Activated CD4-positive, alpha-beta T cell treated with anti-CD3 and anti-CD28 coated beads for 4 hours (primary cell): ENCODE data around the gene RUSF1.
A peak's percentile ranks its signal among the peaks of the same experiment; 100 is the strongest.
"Not testable (repeated sequence)": the region's sequence is repeated elsewhere in the genome, so short reads cannot be mapped to it uniquely, and the experiment has no call there.

ENCODE experiments used
- DNase-seq, 2 donors: peaks; one replicate each; pipeline ENCODE4 v3.0.0-alpha.2; 2020

RUSF1 gene

DNA sequence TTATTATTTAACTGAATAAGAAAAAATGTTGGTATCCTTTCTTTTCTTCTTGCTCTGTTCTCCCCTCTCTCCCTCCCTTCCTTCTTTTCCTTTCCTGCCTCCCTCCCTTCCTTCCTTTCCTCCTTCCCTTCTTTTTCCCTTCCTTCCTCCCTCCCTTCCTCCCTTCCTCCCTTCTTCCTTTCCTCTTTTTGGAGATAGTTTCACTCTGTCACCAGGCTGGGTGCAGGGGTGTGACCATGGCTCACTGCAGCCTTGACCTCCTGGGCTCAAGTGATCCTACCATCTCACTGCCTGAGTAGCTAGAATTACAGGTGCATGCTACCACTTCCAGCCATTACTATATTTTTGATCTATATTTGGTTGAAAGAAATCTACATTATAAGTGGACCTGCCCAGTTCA is 5.7 kb upstream of the RUSF1 start:
- DNase-seq, result no peak

DNA sequence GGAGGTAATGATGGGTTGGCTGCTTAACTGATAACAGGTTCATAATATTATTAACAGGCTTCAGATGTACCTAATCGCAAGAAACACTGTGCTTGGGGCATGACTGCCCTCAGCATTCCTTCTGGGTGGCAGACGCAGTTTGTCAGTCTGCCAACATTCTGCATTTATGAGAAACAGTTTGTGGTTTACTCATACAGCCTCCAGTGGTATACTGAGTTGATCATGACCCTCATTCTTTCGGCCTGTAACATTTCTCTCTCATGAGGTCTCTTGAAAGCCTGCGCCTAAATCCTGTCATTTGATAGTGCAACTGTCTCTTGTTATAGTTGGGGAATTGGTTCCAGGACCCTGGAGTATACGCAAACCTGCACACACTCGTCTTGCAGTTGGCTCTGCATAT is 4.9 kb upstream of the RUSF1 start:
- no peak for DNase-seq

DNA sequence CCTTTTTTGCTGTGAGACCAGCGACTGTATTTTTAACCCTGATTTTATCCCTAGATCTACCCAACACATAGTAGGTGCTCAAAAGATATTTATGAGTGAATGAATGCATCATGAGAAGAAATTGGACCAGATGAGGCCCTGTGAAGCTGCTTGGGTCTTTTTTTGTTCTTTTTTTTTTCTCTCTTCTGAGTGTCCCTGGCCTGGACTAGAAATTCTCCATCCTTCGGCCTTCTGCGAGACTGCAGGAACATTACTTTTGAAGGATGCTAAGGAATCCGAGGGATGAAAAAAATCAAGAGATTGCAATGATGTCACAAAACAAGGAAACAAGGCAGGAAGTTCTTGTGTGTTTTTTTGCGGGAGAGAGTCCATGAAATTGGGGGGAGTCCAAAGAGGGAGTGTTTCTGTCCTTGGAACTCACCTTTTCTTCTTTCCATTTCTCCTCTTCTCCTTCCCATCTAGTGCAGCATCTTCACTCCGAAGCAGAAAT is 560 bp upstream of the RUSF1 start:
- DNase-seq, result no peak

DNA sequence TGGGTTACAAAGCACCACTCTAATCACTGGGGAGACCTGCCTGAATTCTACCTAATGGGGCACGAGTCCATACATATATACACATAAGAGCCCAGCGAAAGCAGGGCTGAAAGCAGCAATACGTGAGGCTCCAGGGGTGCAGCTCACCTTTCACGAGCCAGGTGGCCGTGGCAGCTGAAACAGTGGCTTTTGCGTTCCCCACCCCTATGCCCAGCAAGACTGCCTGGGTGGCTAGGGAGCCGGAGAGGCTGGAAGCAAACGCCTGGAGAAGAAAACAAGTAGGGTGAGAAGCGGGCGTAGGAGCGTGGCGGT is 618 bp downstream of the RUSF1 start:
- no peak for DNase-seq

DNA sequence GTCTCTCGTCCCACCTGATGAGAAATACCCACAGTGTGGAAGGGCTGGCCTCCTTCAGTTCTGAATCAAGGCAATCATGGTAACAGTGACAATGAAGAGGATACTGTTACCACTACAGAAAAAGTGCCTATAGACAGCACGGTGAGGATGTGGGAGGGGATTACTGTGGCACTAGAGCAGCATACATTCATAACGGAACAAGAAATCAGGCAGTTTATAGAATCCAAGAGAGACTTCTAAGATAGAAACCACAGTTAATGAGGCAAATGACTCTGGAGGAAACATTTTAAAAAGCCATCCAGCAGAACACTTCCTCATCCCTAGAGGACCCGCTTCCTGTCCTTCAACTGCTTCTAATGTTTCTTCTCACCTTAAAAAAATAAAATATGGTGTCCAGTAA is 2.7 kb downstream of the RUSF1 start:
- no peak for DNase-seq

DNA sequence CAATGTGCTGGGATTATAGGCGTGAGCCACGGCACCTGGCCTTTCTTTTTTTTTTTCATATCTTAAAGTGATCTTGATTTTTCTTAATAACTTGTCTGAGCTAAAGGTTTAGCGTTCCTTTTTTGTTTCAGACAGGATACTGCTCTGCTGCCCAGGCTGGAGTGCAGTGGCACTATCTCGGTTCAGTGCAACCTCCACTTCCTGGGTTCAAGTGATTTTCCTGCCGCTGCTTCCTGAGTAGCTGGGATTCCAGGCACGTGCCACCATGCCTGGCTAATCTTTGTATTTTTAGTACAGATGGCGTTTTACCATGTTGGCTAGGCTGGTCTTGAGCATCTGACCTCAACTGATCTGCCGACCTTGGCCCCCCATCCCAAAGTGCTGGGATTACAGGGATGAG is 4.0 kb downstream of the RUSF1 start:
- no peak for DNase-seq

DNA sequence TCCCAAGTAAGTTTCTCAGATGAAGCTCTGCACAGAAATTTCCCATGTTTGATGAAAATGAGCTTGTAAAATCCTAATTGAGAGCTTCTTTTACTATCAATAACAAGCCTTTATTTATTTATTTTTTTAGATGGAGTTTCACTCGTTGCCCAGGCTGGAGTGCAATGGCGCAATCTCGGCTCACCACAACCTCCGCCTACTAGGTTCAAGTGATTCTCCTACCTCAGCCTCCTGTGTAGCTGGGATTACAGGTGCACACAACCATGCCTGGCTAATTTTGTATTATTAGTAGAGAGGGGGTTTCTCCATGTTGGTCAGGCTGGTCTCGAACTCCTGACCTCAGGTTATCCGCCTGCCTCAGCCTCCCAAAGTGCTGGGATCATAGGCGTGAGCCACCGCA is 4.6 kb downstream of the RUSF1 start:
- not testable (repeated sequence) for DNase-seq

DNA sequence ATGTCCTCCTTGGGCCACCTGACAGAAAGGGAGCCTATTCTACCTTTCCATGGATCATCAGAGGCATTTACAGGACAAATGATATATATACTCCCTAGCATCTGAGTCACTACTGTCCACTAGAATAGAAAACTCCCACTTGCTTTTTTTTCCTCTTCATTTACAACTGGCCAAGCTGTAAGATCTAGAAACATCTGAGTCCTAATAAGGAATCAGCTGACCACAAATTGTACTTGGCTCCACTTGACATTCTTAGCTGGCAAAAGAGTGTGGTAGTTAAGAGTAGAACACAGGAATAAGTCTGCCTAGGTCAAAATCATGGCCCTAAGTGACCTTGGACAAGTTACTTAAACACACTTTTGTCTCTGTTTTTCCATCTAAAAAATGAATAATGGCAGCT is 5.2 kb downstream of the RUSF1 start:
- no peak for DNase-seq

DNA sequence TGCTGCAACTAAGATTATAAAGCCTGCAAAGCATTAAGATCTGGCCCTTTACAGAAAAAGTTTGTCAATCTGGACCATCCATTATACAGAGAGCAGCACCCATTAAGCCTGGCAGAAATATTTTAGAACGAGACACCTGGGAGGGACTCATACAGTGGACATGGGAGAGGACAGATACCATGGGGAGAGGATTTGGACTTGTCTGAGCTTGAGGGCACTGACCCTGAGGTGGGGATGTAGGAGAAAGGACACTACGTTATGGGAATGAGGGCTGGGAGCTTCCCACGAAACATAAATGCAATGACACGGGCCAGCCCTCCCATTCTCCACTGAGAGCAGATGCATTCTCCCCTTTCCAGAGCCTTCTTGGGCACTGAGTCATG is 6.2 kb downstream of the RUSF1 start:
- no peak for DNase-seq

DNA sequence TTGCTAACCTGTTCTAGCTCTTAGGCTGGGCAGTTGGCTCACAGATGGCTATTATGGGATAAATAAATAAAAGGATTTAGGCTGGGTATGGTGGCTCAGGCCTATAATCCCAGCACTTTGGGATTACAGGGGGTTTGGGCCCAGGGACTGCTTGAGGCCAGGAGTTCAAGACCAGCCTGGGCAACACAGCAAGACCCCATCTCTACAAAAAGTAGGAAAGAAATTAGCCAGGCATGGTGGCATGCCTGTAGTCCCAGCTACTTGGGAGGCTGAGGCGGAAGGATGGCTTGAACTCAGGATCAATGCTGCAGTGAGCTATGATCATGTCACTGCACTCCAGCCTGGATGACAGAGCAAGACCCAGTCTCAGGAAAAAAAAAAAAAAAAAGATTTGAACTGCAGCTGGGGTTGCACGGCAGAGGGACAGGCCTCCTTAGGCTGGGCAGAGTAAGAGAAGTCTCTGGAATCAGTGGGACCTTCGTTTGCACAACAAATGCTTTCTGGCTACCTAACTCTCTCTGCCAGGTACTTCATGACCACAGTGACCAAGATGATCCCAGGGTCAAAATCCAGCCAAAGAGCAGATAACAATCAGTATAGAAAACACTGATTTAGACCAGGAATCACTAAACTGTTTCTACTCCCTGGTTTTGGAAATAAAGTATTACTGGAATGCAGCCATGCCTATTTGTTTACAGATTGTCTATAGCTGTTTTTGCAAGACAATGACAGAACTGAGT is 6.8 kb downstream of the RUSF1 start:
- no peak for DNase-seq

DNA sequence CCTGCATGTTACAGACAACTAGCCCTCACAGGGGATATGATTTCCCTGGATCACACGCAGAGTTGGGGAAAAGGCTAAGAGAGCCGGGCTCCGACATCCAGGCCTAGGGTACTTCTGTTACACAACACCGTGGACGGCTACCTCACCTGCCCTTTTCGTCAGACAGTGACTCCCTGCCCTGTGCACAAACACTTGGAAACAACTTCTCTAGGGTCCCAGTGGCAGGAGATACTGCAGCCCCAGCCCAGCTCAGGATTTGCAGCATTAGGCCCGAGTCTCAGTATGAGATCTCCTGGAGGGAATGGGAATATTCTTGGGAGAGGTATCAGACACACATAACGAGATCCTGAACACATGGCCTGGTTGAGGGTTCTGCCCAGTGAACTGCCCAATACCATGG is 8.3 kb downstream of the RUSF1 start:
- no peak for DNase-seq

DNA sequence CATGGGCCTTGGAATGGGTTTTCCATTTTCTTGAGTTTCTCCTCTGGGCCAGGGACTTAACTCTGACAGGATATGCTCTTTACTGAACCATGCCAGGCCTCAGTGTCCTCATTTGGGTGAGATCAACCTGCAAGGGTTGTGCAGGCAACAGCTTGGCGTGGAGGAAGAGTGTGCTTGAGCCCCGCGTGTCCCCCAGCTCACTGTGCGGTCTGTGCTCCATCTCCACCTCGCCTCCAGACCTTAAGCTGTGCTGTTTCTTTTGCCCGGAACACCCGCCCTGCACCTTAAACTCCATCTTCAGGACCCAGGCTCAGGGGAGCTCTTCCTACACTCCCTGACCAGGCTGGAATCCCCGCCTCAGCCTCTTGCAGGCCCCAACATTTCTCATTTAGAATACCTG is 9.7 kb downstream of the RUSF1 start:
- no peak for DNase-seq

DNA sequence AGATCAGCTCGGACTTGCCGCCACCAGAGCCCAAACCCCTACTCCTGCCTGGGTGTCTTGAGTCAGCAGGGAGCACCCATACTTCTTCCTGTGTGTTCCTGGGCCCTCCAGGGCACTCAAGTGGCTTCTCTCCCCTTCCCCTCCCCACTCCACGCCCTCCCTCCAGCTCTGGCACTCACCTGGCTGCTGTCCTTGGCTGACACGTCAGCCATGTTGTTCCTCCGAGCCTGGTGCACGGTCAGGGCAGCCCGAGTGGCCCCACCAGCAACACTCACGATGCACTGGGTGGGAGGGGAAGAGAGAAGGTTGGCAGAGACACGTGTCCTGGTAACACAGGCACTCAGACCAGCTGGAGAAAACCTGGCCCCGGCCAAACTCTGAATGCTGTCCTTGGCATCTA is 11.5 kb downstream of the RUSF1 start:
- DNase-seq, result no peak

DNA sequence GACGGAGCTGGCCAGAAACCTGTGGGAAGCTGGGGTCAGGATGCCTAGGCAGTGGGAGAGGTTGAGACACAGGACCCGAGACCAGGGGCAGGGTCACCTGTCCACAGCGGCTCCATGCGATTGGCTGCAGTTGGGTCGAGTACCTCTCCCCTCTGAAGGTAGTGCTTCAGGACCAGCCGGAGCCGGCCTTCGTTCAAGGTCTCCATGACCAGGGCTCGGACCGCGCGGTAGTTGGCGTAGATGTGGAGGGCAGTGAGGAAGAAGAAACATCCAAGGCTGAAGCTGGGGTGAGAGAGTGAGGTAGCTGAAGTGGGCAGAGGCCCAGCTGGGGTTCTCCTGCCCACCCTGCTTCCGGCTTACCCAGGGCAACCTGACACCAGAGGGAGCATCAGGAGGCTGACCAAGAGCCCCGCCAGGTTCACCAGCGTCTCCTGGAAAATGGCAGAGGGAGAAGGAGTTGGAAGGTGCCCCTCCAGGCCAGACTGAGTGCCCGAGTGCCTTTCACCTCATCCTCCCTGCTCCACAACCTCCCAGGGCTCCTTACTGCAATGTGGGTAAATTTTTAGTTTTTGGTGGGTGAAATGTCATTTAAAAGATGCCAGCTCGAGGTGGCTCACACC is 14.6 kb downstream of the RUSF1 start:
- DNase-seq, result no peak

DNA sequence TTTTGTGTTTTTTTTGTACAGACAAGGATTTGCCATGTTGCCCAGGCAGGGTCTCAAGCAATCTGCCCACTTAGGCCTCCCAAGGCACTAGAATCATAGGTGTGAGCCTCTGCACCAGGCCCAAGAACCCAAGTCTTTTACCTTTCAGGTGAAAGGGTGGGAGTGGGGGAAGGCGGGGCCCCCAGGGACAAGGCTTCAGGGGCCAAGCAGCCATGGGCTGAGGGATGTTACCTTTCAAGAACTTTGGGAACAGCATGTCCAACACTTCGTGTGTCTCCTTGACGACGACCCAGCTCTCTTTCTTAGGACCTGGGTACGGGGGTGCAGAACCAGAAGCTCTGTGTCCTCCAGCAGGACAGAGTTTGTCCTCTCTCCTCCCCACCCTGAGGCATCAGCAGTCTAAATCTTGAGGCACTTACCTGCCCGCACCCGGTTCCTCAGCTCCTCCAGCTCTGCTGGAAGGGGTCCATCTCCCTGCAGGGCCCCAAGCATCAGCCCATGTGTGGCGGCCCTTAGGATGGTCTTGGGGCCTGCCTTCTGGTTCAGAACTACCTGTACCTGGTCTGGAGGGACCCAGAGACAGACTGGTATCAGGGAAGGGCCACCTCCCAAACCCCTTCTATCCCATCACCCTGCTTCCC is 16.3 kb downstream of the RUSF1 start:
- DNase-seq, result no peak

DNA sequence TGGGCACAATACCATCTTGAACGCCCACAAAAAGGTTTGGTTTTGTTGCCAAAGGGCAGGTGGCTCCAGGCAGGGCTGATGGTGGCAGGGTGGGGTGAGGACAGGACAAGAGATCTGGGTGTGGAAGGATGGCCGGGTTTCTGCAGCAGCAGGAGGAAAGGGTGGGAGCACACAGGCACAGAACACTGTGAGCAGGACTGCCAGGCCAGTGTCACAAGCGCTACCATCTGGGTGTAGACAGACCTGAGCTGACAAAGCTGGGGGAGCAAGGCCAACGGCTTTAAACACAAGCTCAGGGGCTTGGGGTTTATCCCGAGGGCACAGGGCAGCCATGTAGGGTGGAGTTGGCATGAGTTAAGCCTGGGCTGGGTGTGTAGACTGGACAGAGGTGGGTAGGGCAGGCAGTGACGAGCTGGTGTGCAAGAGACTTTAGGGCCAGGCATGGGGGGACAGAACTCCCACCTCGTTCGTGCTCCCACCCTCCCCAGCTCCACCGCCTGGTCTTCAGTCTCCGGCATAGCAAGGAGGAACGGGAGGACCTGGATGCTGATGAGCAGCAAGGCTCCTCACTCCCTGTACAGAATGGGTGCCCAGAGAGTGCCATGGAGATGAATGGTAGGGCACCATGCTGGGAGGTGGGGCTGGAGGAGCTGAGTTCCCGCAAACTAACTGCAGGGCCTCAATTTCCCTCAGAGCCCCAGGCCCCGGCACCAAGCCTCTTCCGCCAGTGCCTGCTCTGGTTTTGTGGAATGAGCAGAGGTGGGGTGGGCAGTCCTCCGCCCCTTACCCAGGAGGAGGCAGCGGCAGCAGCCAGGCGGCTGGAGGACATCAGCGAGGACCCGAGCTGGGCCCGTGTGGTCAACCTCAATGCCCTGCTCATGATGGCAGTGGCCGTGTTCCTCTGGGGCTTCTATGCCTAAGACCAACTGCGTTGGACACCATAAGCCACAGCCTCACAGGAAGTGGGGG is 18.3 kb downstream of the RUSF1 start:
- DNase-seq, result no peak

DNA sequence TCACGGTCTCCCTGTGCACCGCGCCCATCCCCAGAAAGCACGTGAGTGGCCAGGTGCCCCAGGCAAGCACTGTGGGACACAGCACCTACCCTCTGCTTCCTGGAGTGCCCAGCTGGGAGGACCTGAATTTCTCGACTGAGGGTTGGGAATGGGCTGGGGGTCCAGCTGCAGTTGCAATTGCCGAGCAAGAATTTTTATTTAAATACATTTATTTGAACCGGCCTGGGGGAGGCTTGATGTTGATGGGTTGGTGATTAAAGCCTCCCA is 19.0 kb downstream of the RUSF1 start:
- no peak for DNase-seq

DNA sequence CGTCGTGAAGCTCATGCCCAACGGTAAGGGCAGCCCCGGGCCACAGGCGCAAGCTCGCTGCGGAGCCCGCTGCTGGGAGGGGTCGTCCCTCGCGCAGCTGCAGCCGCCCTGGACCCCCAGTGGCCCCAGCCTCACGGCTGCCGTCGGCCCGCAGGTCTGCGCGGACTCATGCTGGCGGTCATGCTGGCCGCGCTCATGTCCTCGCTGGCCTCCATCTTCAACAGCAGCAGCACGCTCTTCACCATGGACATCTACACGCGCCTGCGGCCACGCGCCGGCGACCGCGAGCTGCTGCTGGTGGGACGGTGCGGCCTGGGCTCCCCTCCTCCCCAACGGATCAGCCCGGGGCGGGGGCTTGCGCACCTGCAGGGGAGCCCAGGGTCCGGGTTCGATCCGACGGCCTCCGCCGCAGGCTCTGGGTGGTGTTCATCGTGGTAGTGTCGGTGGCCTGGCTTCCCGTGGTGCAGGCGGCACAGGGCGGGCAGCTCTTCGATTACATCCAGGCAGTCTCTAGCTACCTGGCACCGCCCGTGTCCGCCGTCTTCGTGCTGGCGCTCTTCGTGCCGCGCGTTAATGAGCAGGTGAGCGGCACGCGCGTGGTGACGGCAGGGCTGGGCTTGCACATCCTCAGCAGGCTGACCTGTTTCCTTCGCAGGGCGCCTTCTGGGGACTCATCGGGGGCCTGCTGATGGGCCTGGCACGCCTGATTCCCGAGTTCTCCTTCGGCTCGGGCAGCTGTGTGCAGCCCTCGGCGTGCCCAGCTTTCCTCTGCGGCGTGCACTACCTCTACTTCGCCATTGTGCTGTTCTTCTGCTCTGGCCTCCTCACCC is 19.5 kb downstream of the RUSF1 start:
- DNase-seq, result no peak

DNA sequence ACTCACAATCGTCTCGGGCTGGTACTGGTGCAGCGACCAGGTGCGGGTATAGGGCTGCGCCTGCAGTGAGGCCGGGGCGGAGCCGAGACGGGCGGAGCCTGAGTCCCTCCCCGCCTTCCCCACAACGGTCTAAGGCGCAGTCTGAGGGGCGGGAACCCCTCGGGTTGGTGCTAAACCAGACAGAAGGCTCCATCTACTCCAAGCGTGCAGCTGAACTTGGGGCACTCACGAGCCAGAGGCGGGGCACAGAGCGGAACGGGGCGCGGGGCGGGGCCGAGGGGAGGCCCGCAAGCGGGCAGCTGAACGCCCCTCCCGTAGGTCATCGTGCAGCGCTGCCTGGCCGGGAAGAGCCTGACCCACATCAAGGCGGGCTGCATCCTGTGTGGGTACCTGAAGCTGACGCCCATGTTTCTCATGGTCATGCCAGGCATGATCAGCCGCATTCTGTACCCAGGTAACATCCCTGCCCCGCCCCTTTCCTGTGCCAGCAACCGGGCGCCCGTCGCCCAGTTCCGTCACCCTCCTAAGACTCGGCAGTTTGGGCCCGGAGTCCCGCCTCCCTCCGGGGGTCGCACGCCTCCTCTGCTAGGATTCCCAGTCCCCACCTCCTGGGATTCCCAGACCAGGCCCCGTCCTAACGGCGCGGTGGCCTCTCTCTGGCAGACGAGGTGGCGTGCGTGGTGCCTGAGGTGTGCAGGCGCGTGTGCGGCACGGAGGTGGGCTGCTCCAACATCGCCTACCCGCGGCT is 20.3 kb downstream of the RUSF1 start:
- peak; percentile 69 for DNase-seq

DNA sequence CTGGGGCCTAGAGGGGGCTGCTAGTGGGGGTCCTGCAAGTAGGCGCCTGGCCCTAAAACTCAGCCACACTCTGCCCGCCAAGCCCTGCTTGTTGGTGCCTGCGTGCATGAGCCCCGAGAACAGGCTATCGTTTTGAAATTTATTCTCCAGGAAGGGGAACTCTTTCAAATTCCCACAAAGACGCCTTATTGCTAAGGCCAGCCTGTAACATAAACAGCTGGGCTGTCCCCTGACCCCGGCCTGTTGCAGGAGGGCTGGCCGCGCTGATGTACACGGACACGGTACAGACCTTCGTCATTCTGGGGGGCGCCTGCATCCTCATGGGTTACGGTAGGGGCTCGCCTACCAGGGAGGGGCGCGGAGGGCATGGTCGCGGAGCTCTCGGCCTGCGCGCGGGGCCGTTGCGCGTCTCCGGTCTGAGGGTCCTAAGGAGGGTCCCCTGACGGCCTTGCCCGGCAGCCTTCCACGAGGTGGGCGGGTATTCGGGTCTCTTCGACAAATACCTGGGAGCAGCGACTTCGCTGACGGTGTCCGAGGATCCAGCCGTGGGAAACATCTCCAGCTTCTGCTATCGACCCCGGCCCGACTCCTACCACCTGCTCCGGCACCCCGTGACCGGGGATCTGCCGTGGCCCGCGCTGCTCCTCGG is 21.0 kb downstream of the RUSF1 start:
- no peak for DNase-seq

DNA sequence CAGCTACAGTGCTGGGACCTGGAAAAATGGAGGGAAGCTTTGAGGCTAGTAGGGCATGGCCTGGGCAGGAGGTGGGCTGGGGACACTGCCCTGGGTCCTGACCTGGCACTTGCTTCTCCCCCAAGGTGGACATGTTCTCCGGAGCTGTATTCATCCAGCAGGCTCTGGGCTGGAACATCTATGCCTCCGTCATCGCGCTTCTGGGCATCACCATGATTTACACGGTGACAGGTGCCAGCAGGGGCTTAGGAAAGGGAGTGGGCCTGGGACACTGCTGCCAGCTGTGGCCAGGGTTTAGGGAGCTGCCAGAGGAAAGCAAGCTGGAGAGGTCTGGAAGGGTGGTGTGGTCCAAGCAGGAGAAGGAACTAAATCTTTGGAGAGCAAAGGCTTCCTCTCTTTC is 22.1 kb downstream of the RUSF1 start:
- DNase-seq, result no peak
